UCSD-AML1 (cell line): ENCODE measurements around the gene ANKS6.

Source experiments
- DNase-seq: peaks from one replicate; lab custom pipeline; 2025; ENCODE audit not compliant: unreplicated experiment; lab: John Stamatoyannopoulos, UW

The ANKS6 gene

DNA sequence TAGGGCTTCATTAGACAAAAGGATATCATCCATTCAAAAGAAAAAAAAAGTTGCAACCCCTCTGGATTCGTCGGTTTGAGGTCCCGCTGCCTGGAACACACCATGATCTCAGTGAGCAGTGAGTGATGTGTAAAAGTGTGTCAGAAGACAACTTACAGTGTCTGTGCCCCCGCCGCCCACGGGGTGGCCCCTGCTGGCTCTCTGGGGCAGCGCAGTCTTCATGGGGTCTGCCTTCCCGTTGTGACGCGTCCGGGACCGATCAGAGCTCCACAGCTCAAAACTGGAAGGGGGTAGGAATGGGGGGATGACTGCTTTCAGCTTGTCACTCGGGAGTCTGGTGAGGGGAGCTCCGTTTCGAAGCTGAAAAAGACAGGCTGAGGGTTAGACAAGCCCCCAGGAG, 22.6 kb downstream of the ANKS6 start:
- no peak for DNase-seq

DNA sequence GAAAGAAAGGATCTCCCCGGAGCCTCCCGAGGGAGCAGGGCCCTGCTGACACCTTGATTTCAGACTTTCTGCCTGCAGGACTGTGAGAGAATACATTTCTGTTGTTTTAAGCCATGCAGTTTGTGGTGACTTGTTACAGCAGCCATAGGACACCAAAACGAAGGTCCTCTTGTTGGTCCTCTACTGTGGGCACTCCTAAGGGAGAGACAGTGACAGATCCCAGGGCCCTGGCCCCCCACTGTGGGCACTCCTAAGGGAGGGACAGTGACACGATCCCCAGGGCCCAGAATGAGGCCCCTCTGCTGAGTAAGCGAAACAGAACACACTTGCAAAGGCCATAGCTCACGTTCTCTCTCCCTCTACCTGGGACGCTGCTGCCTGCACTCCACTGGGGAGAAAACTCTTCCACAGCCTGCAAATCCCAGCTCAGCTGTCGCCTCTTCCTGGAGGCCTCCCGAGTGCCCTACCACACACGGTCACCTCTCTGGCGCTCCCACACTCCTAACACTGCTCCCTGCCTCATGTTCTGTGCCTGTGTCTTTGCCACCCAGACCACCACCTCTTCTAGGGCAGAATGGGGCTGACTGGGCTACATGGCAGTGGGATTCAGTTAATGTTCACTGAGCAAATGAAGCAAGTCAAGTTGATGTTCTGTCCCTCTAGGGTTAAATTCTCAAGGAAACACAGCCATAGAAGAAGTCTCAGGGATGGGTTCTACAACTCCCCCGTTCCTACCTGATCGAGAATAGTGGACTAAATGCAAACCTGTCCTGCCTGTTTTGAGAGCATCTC, 23.8 kb downstream of the ANKS6 start:
- DNase-seq, result no peak

DNA sequence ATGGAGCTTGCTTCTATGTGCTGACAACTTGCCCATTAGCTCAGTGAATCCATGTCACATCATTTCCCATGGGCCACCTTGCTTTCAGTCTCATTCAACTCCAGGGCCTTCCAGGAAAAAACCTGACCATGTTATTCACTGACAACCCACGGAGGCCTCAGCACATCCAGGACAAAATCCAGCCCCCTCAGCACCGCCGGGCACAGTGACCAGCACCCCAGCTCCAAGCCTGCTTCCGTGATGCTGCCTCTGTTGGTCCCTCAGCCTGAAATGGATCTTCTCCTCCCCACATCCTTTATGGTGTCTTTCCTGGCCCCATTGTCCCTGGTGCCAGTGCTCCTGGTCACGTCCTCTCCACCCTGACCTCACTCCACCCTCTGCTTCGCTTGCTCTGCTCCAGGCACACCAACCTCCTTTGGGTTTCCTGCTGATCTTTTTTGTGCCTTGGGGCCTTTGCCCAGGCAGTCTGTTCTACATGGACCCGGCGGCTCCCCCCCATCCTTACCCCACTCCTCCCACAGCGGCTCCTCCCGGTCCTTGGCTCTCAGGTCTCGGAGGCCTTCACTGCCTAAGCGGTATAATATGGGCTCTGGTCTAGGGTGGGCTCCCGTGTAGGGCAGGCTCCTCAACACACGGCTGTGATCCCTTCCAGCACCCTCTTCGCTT, 25.0 kb downstream of the ANKS6 start:
- DNase-seq, result no peak

DNA sequence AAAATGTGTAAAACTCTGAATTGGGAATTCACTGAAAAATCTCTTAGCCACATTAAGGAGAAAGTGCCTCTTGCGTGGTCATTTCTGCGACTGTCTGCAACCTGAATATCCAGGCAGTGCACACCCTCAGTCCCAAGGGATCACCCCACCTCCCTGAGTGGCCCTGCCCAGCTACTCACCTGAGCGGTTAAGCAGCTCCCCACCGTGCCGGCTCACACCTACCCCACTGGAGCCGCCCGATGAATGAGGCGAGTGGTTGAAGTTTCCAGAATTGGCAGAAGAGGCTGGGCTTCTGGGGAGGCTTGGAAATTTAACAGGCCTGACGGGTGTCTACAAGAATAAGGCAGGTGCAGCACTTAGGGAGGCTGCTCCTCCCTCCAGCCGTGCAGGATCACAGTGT, 25.6 kb downstream of the ANKS6 start:
- DNase-seq, result no peak

DNA sequence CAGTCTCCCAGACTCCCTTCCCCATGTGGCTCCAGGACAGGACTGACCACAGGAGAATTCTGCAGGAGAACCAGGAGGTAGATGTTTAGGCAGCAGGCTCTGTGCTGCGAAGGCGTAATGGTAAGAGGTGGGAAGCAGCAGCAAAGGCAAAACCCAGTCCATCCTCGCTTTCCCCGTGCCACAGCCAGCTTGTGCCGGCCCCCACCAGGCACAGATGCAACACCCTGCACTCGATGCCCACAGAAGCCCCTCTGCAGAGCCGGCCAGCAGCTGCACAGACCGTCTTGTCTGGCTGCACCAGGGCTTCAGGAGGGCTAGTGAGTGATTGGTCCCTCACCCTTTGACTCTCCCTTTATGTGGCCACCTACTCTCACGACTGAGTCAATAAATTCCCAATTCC, 28.0 kb downstream of the ANKS6 start:
- no peak for DNase-seq

DNA sequence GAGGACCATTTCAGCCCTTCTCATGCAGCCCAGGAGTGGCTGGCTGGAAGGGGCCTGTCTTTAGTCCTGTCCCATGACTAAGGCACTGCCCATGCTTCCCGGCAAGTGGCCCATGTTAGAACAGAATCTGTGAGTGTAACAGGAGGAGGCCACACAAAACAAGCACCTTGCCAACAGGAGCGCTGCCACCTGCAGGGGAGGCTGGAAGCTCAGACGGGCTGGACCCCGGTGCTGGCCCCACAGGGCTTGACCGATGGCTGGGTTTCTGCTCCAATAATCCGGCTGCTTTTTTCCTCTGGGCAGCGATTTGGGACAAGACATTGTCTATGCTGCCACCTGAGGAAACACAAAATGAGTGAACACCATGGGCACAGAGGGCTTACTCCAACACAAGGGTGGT, 28.4 kb downstream of the ANKS6 start:
- no peak for DNase-seq

DNA sequence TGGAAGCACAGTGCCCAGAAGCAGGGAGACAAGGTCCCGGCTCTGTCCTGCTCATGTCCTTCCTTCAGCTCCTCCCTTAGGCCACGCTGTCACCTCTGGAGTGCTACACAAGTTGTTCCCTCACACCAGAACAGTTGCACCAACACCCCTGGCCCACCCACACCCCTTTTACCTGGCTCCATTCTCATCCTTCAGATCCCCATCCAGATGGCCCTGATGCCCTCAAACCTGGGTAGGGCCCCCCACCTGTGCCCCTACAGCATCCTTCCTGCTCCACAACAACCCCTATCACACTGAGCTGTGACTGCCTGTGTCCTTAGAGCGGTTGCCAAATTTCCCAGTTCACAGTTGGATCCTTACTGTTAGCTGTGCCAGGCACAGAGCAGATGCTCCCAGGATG, 29.2 kb downstream of the ANKS6 start:
- DNase-seq, result no peak

DNA sequence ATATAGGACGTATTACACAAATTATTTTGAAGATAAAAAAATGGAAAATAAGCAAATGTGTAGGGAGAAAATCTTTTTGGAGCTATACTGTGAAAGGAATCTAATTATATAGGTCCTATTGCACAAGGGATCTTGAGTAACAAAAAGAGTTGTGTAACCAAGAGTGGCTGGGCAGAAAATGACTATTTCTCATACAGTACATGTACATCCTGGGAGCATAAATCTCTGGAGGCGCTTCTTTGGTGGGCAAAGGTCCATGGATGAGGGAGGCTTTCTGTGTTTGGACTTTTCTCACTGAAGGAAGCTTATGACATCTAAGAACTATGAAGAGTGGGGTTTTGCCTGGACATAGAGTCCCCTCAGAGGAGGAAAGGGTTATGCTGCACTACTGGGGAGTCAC, 29.8 kb downstream of the ANKS6 start:
- DNase-seq, result no peak

DNA sequence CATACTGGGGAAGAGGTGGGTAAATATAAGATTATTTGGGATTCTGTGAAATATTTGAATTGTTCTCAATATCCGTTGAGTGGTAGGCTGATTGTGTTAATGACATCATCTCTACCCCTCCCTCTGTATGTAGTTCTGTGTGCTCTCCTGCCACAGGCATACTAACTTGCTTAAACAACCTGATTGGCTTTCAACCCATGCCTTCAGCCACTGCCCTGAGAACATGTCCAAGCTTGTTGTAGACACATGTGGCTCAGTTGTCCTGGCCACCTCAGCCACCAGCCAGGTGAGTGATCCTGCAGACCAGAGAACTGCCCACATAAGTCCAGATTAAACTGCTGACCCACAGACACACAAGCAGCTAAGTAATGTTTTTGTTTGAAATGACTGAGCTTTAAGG, 31.1 kb downstream of the ANKS6 start:
- no peak for DNase-seq

DNA sequence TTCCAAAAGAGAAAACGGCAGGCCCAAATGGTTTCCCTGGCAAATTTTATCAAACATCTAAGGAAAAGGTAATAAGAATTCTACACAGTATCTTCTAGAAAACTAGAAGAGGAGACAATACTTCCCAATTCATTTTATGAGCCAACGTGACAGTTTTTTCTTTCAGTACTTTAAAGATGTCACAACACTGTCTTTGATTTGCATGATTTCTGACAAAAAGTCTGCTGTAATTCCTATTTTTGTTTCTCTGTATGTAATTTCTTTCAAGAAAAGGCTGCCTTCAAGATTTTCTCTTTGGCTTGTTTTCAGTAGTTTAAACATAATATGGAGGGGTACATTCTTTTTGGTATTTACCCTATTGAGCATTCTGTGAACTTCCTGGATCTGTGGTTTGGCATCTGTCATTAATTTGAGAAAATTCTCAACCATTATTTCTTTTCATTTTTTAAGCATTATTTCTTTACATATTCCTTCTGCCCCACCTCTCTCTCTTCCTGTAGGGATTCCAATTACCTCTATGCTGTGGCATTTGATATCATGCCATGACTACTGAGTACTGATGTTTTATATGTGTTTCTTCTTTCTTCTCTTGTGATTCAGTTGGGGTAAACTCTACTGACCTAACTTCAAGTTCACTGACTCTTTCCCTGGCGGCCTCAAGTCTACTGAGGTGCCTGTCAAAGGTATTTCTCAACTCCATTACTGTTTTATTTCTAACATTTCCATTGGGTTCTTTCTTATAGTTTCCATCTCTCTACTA, 32.2 kb downstream of the ANKS6 start:
- DNase-seq, result no peak

DNA sequence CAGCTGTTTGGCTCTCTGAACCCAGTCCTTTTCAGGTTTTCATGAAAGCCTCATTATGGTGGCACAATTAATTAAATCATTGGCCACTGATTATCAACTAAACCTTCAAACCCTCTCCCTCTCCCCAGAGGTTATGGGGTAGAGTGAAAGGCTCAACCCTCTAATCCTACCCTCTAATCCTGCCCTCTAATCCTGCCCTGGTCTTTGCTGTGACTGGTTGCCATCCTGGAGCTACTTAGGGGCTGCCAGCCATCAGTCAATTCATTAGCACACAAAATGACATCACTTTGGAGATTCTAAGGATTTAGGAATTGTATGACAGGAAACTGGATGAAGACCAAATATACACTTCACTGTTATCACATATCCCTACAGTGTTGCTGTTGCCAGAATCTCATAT, 36.1 kb downstream of the ANKS6 start:
- DNase-seq, result no peak

DNA sequence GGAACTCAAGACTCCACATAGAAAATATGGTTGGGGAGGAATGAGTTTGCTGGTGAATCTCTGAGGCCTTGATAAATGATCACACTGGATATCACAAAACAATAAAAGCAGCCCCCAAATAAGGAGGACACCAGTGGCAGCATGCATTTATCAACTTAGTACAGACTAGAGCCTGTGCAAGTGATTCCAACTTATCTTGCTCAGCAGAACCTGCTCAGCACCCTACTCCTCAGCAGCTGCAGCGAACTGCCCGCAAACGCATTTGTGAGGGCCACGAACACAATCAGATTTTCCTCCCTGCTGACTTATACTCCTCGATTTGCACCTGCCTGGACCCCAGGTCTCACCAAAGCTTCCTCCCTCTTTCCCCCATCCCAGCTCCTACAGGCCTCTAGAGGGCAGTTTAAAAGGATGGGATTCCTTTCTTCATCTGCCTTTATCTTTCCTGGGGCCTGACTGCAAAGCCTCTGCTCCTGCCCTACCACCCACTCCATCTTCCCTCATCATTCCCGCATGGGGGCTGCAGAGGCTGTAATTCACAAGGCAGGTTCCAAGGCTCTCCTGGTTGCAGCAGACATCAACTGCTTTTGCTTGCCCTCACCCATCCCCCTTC, 41.2 kb downstream of the ANKS6 start:
- DNase-seq, result no peak

DNA sequence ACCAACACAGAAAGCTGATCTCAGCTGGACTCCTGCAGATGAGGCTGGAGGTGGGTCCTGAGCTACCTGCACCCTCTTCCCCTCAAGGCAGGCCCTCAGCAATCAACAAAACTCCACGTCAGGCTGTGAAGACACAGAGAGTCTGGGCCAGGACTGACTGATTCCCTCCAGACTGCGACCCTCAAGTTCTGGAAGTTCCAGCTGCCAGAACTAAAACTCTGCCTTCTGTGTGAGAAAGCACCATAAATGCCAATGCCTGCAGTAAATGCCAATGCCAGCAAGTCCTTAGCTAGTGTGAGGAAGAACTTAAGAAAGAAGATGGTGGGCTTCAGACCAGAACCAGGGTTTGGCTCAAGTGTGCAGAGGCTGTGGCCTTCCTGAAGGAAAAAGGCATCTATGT, 45.1 kb downstream of the ANKS6 start:
- no peak for DNase-seq

DNA sequence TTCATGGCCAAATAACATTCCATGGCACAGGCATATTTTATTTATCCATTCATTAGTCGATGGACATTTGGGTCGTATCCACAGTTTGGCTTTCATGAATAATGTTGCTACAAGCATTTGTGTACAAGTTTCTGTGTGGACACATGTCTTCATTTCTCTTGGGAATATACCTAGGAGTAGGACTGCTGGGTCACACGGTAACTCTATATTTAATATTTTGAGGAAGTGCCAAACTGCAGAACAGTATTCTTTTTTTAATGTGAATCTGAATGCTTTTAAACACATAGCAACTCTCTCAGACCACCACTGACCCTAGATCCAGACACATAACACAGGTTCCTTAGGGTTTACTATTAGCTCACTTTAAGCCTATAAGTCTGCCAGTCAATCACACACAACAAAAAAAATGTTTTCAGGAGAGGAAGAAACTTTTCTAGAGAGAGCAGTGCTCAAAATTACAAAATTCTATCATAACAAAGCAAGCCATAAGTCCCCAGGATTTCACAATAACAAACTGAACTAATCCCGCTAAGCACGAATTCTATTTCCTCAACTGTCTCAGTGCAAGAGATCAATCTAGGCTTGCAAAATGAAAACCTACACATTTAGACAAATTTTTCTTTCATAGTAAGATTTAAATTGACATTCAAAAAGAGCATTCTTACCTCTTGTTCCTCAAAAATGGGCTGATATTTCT, 45.8 kb downstream of the ANKS6 start:
- no peak for DNase-seq

DNA sequence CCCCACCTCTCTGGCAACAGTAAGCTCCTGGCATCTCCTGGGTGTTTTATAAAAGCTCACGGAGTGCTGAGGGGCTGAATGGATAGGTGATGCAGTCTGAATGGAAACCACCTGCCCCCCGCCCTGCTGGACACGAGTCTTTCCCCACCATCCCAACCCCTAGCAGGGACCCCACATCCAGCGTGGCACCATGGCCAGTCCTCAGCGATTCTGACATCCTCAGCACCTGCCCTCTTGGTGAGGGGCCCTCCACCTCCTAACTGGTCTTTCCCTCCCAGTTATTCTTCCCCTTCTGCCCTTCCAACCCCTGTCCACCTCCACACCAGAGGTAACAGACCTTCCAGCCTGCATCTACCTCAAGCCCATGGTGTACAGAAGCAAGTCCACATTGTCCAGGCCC, 48.9 kb downstream of the ANKS6 start:
- no peak for DNase-seq

DNA sequence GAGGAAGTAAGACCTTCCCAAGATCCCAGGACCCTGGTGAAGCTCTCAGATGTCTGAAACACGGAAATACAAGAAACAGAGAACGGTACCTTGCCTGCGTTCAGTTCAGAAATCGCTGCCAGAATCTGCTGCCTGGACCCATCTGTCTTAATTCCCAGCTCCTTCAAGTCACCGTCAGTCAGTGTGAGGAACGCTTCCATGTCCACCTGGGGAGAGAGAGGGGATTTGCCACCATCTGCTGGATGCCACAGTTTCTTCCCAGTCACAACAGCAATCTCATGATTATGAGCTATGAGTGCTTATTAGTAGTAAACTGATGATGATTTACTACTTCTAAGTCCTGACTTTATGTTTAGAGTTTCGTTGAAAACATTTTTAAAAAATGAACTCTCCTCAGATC, 50.9 kb downstream of the ANKS6 start:
- DNase-seq, result no peak

DNA sequence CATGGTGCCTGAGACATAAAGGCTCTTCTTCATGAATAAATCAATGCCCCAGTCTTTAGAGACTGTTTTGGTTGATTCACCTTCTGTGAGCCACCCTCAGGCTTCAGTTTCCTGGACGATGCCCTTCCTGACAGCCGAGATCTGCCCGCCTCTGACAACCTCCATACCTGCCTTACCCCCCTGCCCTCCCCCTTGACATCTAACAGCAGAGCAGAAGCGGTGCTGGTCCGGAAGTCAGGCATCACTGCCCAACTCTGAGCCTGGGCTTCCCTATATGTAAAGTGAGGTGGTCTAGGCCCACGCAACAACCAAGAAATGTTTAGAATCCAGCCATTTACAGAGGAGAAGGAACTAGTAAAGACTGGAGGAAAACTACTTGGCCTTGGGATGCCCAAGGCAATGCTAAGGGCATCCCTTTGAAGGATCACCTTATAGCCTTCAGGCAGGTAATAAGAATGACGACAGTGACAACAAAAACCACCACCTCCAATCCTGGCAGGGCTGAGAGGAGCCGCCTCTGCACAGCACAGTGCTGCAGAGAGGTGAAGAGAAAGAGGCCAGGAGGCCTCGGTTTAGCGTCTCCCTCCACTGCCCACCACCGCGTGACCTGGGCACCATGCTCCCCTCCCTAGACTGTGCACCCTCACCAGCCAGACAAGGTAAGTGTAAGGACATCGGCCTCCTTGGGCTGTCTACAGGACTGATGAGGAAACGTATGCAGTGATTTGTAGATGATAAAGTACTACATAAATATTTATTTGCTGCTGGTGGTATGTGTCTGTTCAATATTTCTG, 52.3 kb downstream of the ANKS6 start:
- DNase-seq, result no peak

DNA sequence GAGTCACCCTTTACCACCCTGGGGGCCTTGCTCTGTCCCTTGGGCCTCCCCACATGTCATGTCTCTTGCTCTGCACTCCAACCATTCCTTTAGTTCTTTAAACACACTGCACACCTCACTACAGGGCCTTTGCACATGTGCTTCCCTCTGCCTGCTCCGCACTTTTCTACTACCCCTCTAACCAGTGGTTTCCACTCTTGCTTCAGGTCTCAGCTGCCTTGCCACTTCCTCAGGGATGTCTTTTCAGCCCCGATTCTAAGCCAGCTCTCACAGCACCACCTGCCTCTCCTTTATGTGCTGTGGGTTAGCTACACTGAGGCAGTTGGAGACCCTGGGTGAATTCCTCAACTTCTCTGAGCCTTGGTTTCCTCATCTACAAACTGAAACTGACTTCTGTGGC, 53.0 kb downstream of the ANKS6 start:
- DNase-seq, result no peak

DNA sequence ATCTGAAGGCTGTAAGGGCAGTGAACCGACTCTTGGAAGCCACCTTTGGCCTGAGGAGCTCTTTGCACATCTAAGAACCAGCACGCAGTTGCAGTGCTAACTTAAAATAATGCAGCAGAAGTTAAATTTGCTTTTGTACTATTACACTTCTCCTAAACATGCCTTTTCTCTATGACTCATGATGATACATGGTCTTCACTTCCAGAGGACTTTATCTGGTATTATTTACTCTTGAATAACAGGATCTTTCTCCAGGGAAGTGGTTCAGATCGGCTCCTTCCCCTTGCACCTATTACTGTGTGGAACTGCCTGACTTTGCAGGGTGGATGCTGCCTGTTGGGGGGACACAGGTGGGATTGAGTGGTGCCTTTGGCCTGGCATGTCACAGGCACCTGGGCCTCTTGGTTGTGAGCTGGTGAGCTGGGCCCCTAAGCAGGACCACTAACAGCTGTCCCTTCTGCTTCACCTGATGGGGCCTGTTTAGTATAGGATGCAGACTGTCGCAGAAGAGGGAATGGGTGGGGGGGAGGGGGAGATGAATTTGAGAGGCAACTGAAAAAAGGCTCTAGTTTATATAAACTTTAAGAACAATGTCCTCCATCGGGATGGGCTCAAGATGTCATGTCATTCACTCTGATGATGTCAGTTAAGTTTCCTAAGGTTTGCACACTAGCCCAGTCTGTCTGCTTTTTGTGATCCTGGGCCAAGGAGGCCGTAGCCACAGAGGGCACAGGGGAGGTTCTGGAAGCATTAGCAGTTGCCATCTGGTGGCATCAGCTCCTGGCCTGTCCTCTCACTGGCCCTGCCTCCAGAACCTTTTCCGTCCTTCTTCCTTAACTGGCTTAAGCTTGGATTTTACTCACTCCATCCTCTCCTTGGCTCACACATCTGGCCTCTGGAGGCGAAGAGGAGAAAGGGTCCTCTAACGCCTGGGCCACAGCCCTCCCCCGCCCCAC, 53.8 kb downstream of the ANKS6 start:
- no peak for DNase-seq
